HG02678 (cell line): Measurements from ENCODE around the gene FILIP1L.

Experiments used
- ATAC-seq: cut with Tn5 transposase; IDR thresholded peaks from one replicate; pipeline ENCODE4 v1.9.1; 2021; ENCODE audit warnings: mild to moderate bottlenecking, moderate library complexity; ENCODE audit not compliant: unreplicated experiment

FILIP1L gene

GRCh38 chr3:99981138-99981537 lies 133.2 kb downstream of the FILIP1L start:
- no peak for ATAC-seq

- ATAC-seq = no peak
Observed at GRCh38 chr3:99980606-99981005, 133.7 kb downstream of the FILIP1L start.

GRCh38 chr3:99978221-99978620 lies 136.1 kb downstream of the FILIP1L start:
- ATAC-seq = no peak

- ATAC-seq = no peak
Observed at GRCh38 chr3:99976584-99976983, 137.7 kb downstream of the FILIP1L start.

- ATAC-seq = no peak
Observed at GRCh38 chr3:99974989-99975388, 139.3 kb downstream of the FILIP1L start.

GRCh38 chr3:99972380-99973104 lies 141.8 kb downstream of the FILIP1L start:
- no peak for ATAC-seq

GRCh38 chr3:99971761-99972160 lies 142.5 kb downstream of the FILIP1L start:
- ATAC-seq = no peak

GRCh38 chr3:99970198-99970597 lies 144.1 kb downstream of the FILIP1L start:
- ATAC-seq = peak; percentile 96

- no peak for ATAC-seq
Observed at GRCh38 chr3:99969136-99969535, 145.2 kb downstream of the FILIP1L start.

GRCh38 chr3:99967796-99968195 lies 146.5 kb downstream of the FILIP1L start:
- no peak for ATAC-seq

- no peak for ATAC-seq
Observed at GRCh38 chr3:99966662-99967416, 147.5 kb downstream of the FILIP1L start.

GRCh38 chr3:99965681-99966408 lies 148.5 kb downstream of the FILIP1L start:
- ATAC-seq = no peak

- no peak for ATAC-seq
Observed at GRCh38 chr3:99965077-99965476, 149.2 kb downstream of the FILIP1L start.

- no peak for ATAC-seq
Observed at GRCh38 chr3:99962703-99963102, 151.6 kb downstream of the FILIP1L start.

GRCh38 chr3:99961756-99962515 lies 152.4 kb downstream of the FILIP1L start:
- no peak for ATAC-seq

GRCh38 chr3:99960941-99961340 lies 153.4 kb downstream of the FILIP1L start:
- ATAC-seq = no peak

- no peak for ATAC-seq
Observed at GRCh38 chr3:99960123-99960878, 154.0 kb downstream of the FILIP1L start.

- ATAC-seq = no peak
Observed at GRCh38 chr3:99958222-99958912, 155.9 kb downstream of the FILIP1L start.

- ATAC-seq = no peak
Observed at GRCh38 chr3:99957151-99957796, 157.0 kb downstream of the FILIP1L start.
